Measurements from ENCODE around the gene EPB41L2.

The EPB41L2 gene

DNA sequence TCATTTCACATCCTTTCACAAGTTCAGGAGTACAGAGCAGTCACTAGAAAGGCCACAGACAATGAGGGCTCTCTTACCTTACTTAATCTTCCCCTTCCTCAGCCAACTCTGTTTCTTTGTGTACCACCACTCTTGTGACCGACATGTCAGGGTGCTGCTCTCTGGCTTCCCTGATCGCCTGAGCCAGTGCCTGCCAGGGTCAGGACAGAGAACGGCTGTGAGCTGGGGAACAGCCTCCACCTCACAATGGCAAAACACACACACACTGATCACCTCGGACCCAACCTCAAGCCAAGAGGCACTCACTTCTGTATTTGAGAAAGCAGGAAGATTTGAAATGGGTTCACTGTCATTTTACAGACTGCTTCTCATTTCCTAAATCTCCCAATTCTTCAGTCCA lies 205.0 kb downstream of the EPB41L2 start:
- DNase-seq: no peak

DNA sequence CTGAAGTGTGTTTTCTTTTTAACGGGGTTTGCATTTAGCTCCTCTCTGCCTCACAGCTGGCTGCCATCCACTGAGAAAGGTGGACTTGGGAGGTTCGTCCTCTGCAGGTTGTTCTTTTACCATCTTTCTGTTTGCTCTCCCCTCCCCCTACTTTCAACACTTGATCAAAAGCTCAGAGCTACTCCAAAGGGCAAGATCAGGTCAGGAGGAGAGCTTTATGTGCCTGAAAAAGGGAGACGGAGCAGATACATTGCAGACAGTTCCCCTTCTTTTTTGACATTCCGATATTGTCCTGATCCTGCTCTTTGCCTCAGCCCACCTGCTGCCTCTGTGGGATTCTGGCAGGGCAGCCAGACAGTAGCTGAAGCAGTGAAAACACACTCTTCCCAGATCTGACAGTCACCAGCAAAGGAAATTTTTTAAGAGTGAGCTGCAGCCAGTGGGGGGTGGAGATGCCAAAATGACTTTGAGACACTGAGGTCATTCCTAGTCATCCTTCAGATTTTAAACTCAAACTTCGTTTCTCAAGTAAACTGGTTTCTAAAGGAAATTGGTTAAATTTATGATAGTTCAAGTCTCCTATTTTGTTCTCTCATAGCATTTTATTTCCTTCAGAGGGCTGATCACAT lies 209.4 kb downstream of the EPB41L2 start:
- DNase-seq: no peak

DNA sequence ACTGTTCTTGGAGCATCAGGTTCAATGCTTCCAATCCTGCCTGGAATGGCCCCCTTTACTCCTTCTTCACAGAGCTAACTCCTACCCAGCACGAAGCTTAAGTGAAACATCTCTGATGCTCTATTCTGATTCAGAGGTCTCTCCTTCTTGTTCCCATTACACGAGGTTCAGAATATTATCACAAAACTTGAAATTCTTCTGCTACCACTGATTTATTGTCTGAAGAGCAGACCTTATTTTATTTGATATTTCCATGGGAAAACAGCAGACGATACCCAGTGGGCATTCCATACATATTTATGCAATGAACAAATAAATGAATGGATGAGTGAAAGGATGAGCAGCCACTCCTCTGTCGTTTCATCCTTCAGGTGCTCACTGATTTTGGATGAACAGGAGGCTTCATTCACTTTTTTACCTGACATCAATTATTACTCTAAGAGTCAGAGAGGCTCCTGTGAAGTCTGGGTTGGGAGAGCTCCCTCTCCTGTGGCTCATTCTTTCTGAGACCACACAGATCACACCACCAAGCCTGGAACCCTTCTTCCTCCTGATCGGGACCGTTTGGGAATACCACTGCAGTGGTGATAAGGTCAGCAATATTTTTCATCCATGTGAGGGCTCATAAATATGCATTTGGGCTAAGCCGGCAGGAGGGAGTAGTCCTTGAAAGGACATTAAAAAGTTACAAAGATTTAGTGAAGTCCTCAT lies 210.0 kb downstream of the EPB41L2 start:
- DNase-seq: no peak

DNA sequence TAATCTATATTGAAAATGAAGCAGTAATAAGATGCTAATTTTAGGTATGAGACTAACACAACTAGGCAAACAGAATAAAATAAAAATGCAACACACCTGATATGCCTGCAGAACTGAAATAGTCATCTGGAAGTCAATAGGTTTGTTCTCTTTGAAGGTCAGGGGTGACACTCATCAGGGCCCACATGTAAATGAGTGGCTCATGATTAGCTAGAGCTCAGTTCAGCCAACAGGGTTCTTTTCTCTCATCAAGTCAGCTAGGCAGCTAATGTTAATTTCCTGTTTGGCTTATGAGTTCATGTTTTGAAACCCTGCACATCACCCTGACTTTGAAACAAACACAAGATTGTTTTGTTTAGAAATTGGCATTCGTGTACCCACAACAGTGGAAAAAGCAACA lies 212.0 kb downstream of the EPB41L2 start:
- no peak for DNase-seq

DNA sequence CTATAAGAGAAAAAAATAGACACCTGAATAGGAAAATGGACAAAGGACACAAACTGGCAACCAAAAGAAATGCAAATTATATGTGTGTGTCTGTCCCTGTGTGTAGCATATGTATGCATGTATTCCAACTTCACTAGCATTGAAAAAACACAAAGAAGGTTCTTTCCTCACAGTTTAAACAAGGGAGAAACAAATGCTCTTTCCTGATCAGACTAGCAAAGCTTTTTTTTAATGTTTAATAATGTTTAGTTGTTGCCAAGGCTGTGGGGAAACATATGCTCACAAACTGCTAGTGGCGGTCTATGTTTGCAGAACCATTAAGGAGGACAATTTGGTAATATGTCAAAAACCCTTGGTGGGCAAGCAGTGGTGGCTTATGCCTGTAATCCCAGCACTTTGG lies 213.5 kb downstream of the EPB41L2 start:
- DNase-seq: no peak

DNA sequence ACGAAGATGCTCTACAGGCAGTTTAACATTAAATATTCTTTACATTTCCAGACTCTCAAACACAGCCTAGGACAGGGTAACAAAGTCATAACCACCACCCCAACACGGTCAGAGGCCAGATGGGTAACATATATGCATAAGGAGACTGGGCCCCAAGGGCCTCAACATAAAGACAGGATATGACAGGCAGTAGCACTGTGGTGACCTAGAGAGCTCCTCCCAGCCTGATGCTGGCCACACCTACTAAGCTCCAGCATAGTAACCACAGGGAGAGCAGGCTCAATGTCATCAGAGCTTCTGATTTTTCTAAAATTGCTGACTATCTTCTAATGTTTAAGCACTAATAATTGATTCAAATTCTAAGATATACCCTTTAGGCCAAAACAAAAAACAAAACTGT lies 214.1 kb downstream of the EPB41L2 start:
- DNase-seq: no peak

DNA sequence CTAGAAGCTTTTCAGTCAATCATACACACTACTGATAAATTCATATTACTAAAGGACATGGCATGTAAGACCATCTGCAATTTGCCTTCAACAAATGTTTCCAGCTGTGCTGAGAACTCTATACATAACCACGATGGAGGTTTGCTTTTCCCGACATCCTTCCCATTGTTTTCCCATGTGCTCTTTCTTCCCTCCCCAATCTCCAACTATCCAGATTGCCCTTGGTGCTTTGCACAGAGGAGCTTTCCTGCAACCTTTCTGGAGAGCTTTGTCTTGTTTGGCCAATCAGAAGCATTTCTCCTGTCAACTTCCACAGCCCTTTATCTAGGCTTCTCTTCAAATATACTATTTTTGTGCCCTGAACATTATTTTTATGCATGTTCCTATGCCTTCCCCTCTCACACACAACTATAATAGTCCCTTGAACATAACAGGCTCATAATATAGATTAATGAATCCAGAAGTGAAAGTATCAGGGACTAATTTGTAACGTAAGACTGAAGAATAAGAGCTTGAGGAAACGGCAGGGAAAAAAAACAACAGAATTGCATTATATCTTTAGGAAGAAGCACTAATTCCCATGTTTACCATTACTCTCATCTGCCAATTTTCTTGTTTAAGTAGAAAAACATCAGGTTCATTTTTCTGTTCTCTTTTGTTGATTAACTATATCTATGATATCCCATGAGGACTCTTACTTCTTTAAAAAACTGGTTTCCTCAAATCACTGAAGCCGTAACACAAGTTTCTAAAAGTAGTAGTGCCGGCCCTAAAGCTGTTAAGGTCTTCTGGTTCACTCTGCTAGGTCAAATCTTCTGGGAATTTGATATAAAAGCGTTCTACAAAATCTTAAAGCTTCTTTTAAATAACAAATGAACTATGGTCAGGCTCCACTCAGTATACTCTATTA lies 215.8 kb downstream of the EPB41L2 start:
- no peak for DNase-seq

DNA sequence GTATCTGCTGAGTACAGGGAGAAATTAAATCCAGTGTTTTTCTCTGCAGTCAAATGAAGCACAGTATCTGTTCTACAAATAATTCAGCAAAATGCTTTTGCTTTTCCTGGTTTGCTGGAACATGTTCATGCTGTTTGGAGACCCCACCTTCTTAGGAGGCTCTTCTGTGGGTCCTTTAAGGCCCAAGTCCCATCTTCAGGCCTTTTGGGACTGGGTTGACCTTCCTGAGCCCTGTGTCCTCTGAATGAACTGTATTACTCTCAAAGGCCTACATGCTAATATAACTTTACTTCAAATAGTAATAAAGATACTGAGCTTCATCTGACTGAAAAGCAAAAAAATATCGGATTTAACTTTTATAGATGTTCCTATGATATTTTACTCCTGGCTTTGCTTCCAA lies 216.5 kb downstream of the EPB41L2 start:
- DNase-seq: no peak

DNA sequence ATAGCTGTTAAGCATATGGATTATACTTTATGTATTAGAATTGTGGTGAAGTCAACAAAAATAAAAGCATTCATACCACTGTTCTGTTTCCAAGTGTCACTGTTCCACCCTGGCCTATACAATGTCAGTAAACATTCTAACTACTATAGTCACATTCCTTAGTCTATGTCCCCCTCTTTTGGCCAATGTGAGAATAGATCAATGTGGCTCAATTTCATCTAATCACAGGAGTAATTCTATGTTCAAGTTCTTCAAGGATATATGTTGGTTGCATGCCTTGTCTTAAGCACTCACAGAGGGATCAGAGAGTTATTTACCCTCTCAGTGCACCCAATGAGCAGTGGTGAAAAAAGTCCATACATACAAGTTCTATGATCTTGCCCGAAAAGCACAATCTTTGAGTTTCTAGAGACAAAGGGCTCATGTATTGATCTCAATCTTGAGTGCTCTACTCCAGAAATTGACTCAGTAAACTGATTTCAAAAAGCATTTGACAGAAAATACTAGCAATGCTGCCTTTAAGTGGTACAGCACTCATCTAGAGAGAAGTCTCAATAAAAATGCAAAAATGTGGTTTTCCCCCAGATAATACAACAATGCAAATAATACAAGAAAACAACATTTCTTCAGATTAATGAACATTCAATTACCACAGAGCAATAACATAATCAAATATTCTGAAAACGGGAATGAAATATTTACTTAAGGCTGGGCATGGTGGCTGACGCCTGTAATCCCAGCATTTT lies 219.3 kb downstream of the EPB41L2 start:
- DNase-seq: peak; percentile 32

DNA sequence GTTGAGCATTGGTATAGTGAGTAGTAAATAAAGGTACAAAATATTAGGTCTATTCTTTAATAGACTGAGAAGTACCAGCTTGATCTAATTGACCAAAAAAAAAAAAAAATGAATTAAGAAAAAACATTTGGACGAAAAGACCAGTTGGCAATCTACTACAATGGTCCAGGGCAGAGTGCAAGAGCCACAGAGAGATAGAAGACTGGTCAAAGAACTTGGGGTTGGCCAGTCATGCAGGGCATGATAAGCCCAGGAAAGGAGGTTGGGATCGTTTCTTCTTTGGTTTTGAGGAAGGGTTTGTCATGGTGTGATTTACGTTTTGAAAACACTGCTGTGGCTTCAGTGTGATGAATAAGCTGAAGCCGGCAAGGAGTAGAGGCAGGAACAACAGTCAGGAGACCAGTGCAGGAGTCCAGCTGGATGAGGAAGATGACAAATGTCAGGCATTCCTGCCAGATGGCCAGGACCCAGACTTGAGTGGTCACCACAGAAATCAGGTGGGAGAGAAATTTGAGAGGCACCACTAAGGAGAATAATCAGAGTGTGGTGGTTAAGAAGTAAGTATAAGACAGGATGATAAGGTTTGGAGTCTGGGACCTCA lies 221.8 kb downstream of the EPB41L2 start:
- DNase-seq: no peak

DNA sequence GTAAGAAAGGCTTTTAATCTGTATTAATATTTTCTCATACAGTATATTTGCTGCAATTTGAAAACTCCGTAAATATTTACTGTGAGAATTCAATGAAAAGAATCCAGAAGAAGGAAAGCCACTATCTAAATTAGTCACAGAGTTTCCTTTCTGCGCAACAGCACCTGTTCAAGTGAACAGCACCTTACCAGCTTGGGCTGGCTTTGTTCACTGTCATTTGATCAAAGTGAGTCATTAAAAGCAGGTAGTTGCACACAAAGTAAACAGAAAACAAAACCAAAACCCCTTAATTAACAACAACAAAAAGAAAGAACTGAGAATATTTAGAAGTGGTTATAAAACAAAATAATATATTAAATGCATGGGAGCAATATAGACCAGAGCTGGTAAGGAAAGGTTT lies 223.0 kb downstream of the EPB41L2 start:
- no peak for DNase-seq

DNA sequence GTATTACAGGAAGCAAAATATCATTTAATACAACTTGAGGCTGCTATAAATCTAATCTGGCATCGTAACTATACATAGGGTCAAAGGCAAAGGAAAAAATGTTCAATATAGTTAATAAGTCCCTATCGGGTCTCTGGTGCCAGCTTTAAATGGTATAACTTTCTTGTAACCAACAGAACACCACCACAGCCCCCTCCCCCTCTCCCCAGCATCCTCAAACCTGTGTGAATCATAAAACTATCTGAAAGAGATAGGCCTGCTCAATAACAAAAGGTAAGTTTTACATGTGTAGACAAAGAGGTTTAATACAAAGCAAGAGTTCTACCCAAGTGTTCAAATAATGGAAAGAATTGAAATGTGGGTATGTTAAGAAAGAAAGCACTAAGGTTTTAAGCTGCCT lies 223.7 kb downstream of the EPB41L2 start:
- DNase-seq: no peak

DNA sequence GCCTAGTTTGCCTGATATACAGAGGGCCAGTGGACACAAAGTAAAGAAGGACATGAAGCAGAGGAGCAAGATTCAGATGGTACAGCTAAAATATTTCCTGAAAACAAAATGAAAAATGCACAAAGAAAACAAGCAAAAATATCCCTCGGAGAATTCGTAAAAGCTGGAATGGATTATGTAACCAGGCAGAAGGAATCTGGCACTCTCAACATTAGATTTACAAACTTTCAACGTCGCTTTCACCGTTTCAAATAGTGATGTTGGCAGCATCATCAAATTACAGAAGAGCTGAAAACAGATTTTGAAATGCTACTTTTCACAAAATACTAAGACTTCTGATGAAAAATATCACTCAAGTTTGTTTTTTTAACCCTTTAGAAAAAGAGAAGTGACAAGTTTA lies 224.1 kb downstream of the EPB41L2 start:
- DNase-seq: no peak

DNA sequence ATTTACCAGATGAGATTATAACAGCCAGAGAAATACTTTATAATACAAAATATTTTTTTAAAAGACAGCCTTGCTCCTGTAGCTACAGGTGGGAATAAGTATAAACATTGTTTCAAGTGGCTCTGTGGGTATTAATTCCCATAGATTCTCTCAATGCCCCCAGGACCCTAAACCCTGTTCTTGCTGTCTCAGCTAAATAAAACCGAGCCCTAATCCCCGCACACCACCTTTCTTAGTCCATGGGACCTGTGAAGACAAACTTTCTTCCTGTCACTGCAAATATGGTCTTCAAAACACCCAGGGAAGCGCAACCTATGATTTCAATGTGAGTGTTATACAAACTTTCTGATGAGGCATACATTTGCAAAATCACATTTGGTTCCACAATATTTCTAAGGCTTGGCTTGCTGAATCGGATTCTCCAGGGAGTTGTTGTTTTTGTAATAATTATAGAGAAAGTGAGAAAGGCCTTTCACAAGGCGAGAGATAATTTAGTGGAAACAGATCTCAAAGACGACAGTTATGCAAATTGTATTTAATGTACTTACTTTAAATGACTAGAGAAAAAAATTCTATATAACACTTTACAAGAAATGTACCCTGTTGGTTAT lies 224.7 kb downstream of the EPB41L2 start:
- DNase-seq: no peak

DNA sequence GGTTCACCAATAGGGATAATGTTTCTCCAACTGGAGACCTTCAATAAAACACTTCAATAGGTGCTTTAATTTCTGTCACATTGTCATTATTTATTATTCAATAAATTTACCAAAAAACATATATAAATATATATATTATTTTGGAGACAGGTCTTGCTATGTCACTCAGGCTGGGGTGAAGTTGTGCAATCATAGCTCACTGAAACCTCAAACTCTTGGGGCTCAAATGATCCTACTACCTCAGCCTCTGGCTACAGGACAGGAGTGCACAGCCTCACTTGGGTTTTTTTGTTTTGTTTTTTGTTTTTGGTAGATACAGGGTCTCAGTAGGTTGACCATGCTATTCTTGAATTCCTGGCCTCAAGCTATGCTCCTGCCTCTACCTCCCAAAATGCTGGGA lies 226.0 kb downstream of the EPB41L2 start:
- no peak for DNase-seq

DNA sequence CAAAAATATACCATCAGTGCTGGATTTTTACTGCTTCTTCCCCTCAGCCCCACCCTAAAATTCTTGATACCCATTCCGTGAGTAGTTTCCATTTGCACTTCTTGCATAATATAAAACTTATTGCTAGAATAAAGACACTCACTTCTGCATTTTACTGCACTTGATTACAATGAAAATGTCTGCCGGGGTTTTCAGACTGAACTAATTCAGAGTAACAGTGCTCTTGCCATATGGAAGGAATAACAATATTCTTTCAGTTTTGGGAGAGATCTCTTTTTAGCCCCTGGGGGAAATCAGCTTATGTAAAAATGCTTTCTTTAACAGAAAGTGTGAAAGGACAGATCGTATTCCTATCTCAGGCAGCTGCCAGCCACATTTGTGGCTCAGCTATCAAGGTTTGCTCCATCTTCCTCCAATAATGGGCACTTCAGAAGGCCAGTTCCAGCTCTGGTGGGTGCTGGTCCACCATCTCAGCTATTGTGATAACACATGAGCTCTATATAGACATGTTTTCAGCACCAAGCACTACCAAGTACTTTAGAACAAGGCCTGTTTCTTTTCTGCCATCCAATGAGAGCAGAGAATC lies 226.9 kb downstream of the EPB41L2 start:
- no peak for DNase-seq

DNA sequence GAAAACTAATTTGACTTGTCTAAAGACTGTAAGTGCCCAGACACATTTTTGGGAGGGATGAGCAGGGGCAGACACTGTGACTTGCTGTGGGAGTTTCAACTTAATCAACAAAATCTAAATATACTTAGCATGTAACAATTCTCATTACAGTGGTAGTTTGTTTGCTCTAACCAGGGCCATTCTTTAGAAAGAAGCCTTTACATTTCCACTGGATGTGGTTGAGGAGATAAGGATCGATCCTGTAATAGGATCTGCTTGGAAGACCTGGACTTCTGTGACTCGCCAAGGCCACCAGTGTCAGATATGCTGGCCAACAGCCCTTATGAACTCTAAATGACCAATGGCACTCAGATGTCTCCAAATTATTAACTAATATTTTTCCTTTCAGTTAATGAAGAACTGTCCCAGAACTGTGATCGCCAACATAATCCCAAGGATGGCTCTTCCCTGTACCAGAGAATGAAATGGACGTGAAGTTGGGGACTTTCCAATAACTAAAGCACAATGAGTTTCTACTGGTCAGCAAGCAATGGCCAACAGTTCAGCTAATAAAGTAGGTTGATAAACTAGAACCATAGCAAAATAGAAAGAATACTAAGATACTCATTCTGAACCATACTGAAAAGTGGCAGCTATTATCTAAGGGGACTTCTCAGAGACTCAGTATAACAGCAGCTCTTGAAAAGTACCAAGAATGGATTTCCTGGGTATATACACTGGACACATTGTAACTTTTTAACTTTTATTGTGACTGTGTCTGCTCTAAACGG lies 228.4 kb downstream of the EPB41L2 start:
- no peak for DNase-seq

DNA sequence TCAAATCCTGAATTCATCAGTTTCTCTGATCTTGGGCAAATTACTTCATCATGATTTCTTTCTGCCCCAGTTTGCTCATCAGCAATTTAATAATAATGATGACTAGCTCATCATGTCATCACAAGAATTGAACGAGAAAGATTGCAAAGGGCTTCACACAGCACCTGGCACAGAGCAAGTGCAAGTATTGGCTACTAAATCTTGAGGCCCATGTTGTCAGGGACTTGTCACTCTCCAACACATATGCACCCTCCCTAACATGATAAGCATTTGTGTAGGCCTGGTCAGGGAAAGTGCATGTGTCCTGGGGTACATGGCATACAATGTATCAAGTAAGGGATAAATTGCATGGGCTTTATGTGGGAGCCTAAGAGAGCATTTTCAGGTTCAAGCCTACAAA lies 229.5 kb downstream of the EPB41L2 start:
- no peak for DNase-seq

DNA sequence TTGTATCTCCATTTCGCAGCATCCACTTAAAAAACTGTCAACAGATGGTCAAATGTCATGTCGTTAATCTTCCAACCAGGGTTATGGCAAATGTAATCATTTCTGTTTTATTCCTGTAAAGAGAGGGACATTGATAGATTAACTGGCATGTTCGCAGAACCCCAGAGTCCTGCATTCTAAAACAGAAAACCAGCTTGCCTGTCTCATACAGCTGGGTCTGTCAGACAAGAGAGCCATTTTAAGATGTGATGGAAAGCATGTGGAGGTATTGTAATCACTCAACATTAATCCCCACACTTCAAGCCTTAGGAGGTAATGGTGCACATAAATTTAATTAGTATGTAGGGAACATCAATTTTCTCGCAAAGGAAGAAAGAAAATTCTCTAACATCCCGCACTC lies 231.4 kb downstream of the EPB41L2 start:
- no peak for DNase-seq

DNA sequence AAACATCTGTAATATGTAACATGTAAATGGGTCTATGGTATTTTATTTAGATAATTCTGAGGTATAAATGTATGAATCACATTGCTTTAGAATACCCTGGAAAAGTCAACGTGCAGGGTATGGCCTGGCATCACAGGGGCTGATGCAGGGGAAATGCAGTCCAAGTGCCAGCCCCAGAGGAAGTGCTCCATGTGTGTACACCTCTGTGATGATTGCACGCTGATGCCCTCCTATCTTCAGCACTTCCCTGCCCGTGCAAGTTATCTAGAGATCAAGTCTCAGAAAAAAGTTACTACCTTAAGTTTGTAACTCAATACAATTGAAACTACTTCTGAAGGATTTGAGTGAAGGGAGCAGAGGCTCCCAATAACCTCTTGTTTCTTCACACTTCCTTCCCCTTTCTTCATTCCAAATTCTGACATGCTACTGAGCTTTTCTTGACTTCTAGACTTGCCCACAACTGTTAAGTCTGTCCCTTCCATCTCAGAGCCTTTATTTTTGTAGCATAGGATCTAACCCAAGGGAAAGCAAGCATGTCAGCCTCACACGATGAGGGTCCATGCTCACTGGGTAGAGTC lies 233.6 kb downstream of the EPB41L2 start:
- DNase-seq: peak; percentile 5

All from KG1 (cell line).